ENCODE data around the gene ZBTB16. TPM values are rescaled to one million over a fixed set of nuclear protein-coding genes. Genes with fewer than 3 reads are reported as not detected.

The ZBTB16 gene
- total RNA-seq, 1 donor from 2014 or later: 5.8 TPM

- intact Hi-C loops (cut with micrococcal nuclease): loop anchor here (5.0 kb wide), 2 partner anchors 104 to 154 kb away; no protein-coding TSS in a partner anchor
Measured at GRCh38 chr11:114063149-114063828, 3.8 kb downstream of the ZBTB16 start.

- intact Hi-C loops (cut with micrococcal nuclease): loop anchor here (5.0 kb wide), 2 partner anchors 103 to 153 kb away; no protein-coding TSS in a partner anchor
Measured at GRCh38 chr11:114063829-114064201, 4.3 kb downstream of the ZBTB16 start.

- intact Hi-C loops (cut with micrococcal nuclease): loop anchor here (5.0 kb wide), 2 partner anchors 103 to 153 kb away; no protein-coding TSS in a partner anchor
Measured at GRCh38 chr11:114064216-114064615, 4.7 kb downstream of the ZBTB16 start.

- intact Hi-C loops (cut with micrococcal nuclease): no loop called here
Measured at GRCh38 chr11:114065094-114065493, 5.6 kb downstream of the ZBTB16 start.

- intact Hi-C loops (cut with micrococcal nuclease): no loop called here
Measured at GRCh38 chr11:114066046-114066648, 6.6 kb downstream of the ZBTB16 start.

GRCh38 chr11:114068327-114068726 lies 8.8 kb downstream of the ZBTB16 start:
- intact Hi-C loops (cut with micrococcal nuclease): no loop called here

- intact Hi-C loops (cut with micrococcal nuclease): no loop called here
Measured at GRCh38 chr11:114070464-114071139, 11.1 kb downstream of the ZBTB16 start.

- intact Hi-C loops (cut with micrococcal nuclease): no loop called here
Measured at GRCh38 chr11:114073007-114073827, 13.7 kb downstream of the ZBTB16 start.

GRCh38 chr11:114073828-114074381 lies 14.4 kb downstream of the ZBTB16 start:
- intact Hi-C loops (cut with micrococcal nuclease): no loop called here

- intact Hi-C loops (cut with micrococcal nuclease): no loop called here
Measured at GRCh38 chr11:114074546-114075343, 15.2 kb downstream of the ZBTB16 start.

- intact Hi-C loops (cut with micrococcal nuclease): no loop called here
Measured at GRCh38 chr11:114075344-114075610, 15.8 kb downstream of the ZBTB16 start.

GRCh38 chr11:114075891-114076441 lies 16.5 kb downstream of the ZBTB16 start:
- intact Hi-C loops (cut with micrococcal nuclease): no loop called here

- intact Hi-C loops (cut with micrococcal nuclease): no loop called here
Measured at GRCh38 chr11:114076921-114077331, 17.4 kb downstream of the ZBTB16 start.

GRCh38 chr11:114077482-114078305 lies 18.2 kb downstream of the ZBTB16 start:
- intact Hi-C loops (cut with micrococcal nuclease): loop anchor here (1.0 to 2.0 kb wide), 2 partner anchors 25 to 83 kb away; no protein-coding TSS in a partner anchor

- intact Hi-C loops (cut with micrococcal nuclease): loop anchor here (1.0 to 2.0 kb wide), 2 partner anchors 24 to 82 kb away; no protein-coding TSS in a partner anchor
Measured at GRCh38 chr11:114078423-114078822, 18.9 kb downstream of the ZBTB16 start.

GRCh38 chr11:114079511-114080065 lies 20.1 kb downstream of the ZBTB16 start:
- intact Hi-C loops (cut with micrococcal nuclease): loop anchor here (2.0 kb wide), 1 partner anchor 23 kb away; no protein-coding TSS in a partner anchor

GRCh38 chr11:114080219-114080618 lies 20.7 kb downstream of the ZBTB16 start:
- intact Hi-C loops (cut with micrococcal nuclease): no loop called here

GRCh38 chr11:114080769-114081168 lies 21.3 kb downstream of the ZBTB16 start:
- intact Hi-C loops (cut with micrococcal nuclease): no loop called here
